Stimulated activated memory B cell treated with anti-CD40 and anti-IgM and Interleukin-4, amounts not matched to agents 10 μg/mL and 1 μg/mL and 100 μg/mL, for 72 hours (primary cell): Measurements from ENCODE around the gene SLC10A7.

Experiments
- ATAC-seq: fragments of 150-1000 bp; cut with Tn5 transposase; 2 replicates; pipeline ENCODE4 v1.10.0; 2021
- H3K27ac Mint-ChIP-seq: one replicate; pipeline ENCODE4 v1.8.0; 2022; ENCODE audit warnings: mild to moderate bottlenecking, mixed read lengths
- H3K27me3 Mint-ChIP-seq: one replicate; pipeline ENCODE4 v1.8.0; 2022; ENCODE audit warnings: mixed read lengths
- H3K36me3 Mint-ChIP-seq: one replicate; pipeline ENCODE4 v1.8.0; 2022; ENCODE audit warnings: mixed read lengths
- H3K4me1 Mint-ChIP-seq: one replicate; pipeline ENCODE4 v1.8.0; 2022; ENCODE audit warnings: mixed read lengths
- H3K4me3 Mint-ChIP-seq: one replicate; pipeline ENCODE4 v1.8.0; 2022; ENCODE audit warnings: mild to moderate bottlenecking, moderate library complexity, mixed read lengths
- H3K9me3 Mint-ChIP-seq: one replicate; pipeline ENCODE4 v1.8.0; 2022; ENCODE audit warnings: mixed read lengths

SLC10A7 gene

DNA sequence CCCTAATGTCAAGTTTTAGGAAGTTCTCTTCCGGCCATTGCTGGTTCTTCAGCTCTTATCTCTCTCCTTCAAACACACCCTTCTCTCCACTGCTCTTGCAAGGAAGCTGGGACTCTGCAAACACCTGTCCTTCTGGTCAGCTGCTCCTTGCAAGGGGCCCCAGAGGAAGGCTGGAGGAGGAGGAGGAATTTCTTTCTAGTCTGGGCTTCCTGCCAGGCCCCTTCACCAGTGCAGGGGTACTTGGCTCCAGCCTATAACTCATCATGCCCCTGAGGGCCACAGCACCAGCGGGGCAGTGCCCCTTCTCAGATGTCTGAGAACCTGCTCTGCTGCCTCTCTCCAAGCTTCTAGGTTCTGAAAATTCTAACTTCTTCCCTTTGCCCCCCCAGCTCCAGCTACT, 260.7 kb downstream of the SLC10A7 start:
- no peaks in the 10 kb centered on the region for H3K27me3 Mint-ChIP-seq
- H3K9me3 Mint-ChIP-seq: no peaks in the 10 kb centered on the region
- peaks cover 45% of the 10 kb centered on the region for H3K36me3 Mint-ChIP-seq
- no peaks in the 10 kb centered on the region for H3K4me1 Mint-ChIP-seq
- no peak overlapping the region for H3K27ac Mint-ChIP-seq
- H3K4me3 Mint-ChIP-seq: no peak overlapping the region
- ATAC-seq: no peak

DNA sequence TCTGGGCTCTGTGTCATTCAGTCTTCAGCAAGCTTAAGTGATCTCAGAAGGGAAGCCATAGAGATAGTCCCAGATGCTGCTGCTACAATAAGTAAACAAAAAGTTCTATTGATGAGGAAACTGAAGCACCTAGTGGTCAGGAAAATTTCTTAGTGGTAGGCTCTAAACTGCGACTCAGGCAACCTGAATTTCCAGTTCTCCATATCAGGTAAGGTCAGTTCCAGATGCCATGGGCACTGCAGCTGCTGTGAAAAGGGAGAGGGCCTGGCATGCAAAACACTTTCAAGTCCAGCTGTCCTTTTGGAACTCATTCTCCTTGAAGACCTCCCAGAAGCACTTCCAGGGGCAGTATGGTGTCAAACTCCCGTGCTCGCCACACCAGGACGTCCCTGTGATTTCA, 261.2 kb downstream of the SLC10A7 start:
- Mint-ChIP-seq H3K36me3 (peaks cover 44% of the 10 kb centered on the region), H3K27ac (no peak overlapping the region), H3K4me3 (no peak overlapping the region), H3K4me1 (no peaks in the 10 kb centered on the region), H3K27me3 (no peaks in the 10 kb centered on the region), H3K9me3 (no peaks in the 10 kb centered on the region)
- ATAC-seq: no peak

- Mint-ChIP-seq H3K4me1 (no peaks in the 10 kb centered on the region), H3K4me3 (no peak overlapping the region), H3K27ac (no peak overlapping the region), H3K9me3 (no peaks in the 10 kb centered on the region), H3K27me3 (no peaks in the 10 kb centered on the region), H3K36me3 (peaks cover 30% of the 10 kb centered on the region)
- no peak for ATAC-seq
Observed at GRCh38 chr4:146257511-146257910, 264.2 kb downstream of the SLC10A7 start.

GRCh38 chr4:146256328-146256727, 265.4 kb downstream of the SLC10A7 start:
- no peaks in the 10 kb centered on the region for H3K9me3 Mint-ChIP-seq
- ATAC-seq: no peak
- H3K4me1 Mint-ChIP-seq: no peaks in the 10 kb centered on the region
- H3K4me3 Mint-ChIP-seq: no peak overlapping the region
- H3K36me3 Mint-ChIP-seq: peaks cover 25% of the 10 kb centered on the region
- no peaks in the 10 kb centered on the region for H3K27me3 Mint-ChIP-seq
- H3K27ac Mint-ChIP-seq: no peak overlapping the region

- H3K4me3 Mint-ChIP-seq: no peak overlapping the region
- no peaks in the 10 kb centered on the region for H3K27me3 Mint-ChIP-seq
- no peak overlapping the region for H3K27ac Mint-ChIP-seq
- no peaks in the 10 kb centered on the region for H3K4me1 Mint-ChIP-seq
- H3K36me3 Mint-ChIP-seq: peaks cover 21% of the 10 kb centered on the region
- ATAC-seq: no peak
- H3K9me3 Mint-ChIP-seq: no peaks in the 10 kb centered on the region
Observed at GRCh38 chr4:146255874-146256273, 265.9 kb downstream of the SLC10A7 start.

- H3K9me3 Mint-ChIP-seq: no peaks in the 10 kb centered on the region
- ATAC-seq: no peak
- H3K4me1 Mint-ChIP-seq: no peaks in the 10 kb centered on the region
- H3K36me3 Mint-ChIP-seq: peaks cover 20% of the 10 kb centered on the region
- no peak overlapping the region for H3K4me3 Mint-ChIP-seq
- no peaks in the 10 kb centered on the region for H3K27me3 Mint-ChIP-seq
- H3K27ac Mint-ChIP-seq: no peak overlapping the region
Observed at GRCh38 chr4:146255463-146255862, 266.3 kb downstream of the SLC10A7 start.

- no peak for ATAC-seq
- H3K27ac Mint-ChIP-seq: no peak overlapping the region
- H3K4me3 Mint-ChIP-seq: no peak overlapping the region
- H3K9me3 Mint-ChIP-seq: no peaks in the 10 kb centered on the region
- H3K27me3 Mint-ChIP-seq: no peaks in the 10 kb centered on the region
- H3K4me1 Mint-ChIP-seq: no peaks in the 10 kb centered on the region
- peaks cover 11% of the 10 kb centered on the region for H3K36me3 Mint-ChIP-seq
Observed at GRCh38 chr4:146252969-146253611, 268.6 kb downstream of the SLC10A7 start.

- H3K9me3 Mint-ChIP-seq: no peaks in the 10 kb centered on the region
- ATAC-seq: no peak
- no peaks in the 10 kb centered on the region for H3K27me3 Mint-ChIP-seq
- no peak overlapping the region for H3K27ac Mint-ChIP-seq
- H3K36me3 Mint-ChIP-seq: peaks cover 6% of the 10 kb centered on the region
- peaks cover 16% of the 10 kb centered on the region for H3K4me1 Mint-ChIP-seq
- no peak overlapping the region for H3K4me3 Mint-ChIP-seq
Observed at GRCh38 chr4:146247356-146247755, 274.4 kb downstream of the SLC10A7 start.

DNA sequence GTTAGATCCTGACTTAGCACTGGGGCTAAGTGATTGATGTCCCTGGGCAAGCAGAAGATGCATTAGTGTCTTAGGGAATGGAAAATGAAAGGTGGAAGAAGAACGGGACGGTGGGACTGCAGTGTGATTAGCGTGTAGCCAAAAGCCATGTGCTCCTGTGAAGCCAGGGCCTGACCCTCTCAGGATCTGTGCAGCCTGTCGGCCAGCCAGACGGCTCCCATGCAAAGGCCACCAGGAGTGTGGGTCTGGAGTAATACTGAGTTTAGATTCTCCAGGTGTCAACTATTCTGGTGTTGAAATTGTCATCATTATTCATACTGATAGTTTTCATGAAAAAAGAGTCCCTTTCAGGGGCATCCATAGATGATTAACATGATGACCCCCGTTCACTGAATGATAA, 275.4 kb downstream of the SLC10A7 start:
- Mint-ChIP-seq H3K36me3 (no peaks in the 10 kb centered on the region), H3K4me1 (peaks cover 21% of the 10 kb centered on the region), H3K27me3 (no peaks in the 10 kb centered on the region), H3K9me3 (no peaks in the 10 kb centered on the region), H3K4me3 (no peak overlapping the region), H3K27ac (no peak overlapping the region)
- no peak for ATAC-seq

DNA sequence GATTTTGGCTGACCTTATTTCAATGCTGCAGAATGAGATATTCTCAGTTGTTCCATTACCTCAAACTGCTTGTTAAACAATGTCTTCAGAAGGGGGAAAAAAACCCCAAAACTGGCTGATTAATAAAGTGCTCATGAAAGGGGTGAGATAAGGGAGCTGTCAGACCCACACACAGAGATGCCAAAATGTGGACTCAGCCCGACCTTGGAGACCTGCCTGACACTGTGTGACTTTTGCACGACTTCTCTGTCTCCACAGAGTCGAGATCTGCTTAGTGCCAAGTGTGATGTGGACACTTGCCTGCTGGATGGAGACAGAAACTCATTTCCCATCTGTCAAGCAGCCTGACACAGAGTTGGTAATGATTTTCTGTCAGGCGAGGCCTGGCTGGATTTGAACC, 275.9 kb downstream of the SLC10A7 start:
- no peaks in the 10 kb centered on the region for H3K9me3 Mint-ChIP-seq
- no peak for ATAC-seq
- no peak overlapping the region for H3K4me3 Mint-ChIP-seq
- no peak overlapping the region for H3K27ac Mint-ChIP-seq
- no peaks in the 10 kb centered on the region for H3K36me3 Mint-ChIP-seq
- H3K4me1 Mint-ChIP-seq: peaks cover 21% of the 10 kb centered on the region
- H3K27me3 Mint-ChIP-seq: no peaks in the 10 kb centered on the region

DNA sequence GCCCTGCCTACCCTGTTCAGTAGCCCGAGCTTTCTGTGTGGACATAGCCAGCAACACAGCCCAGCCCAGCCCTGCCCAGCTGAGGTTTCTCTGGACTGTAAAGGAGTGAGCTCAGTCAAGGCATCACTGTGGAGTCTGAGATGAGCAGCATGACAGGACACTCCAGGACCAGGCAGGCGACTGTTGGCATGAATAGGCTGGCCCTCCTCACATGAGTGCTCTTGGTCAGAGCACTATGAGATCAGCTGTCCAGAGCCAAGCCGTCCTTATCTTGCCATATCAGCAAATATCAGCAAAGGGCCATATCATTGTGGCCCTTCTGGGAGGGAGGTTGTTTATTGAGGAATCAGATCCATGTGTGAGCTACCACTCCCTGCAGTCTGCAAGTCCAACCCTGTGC, 276.5 kb downstream of the SLC10A7 start:
- no peaks in the 10 kb centered on the region for H3K9me3 Mint-ChIP-seq
- no peaks in the 10 kb centered on the region for H3K36me3 Mint-ChIP-seq
- peaks cover 21% of the 10 kb centered on the region for H3K4me1 Mint-ChIP-seq
- no peak overlapping the region for H3K27ac Mint-ChIP-seq
- H3K4me3 Mint-ChIP-seq: no peak overlapping the region
- no peaks in the 10 kb centered on the region for H3K27me3 Mint-ChIP-seq
- no peak for ATAC-seq

DNA sequence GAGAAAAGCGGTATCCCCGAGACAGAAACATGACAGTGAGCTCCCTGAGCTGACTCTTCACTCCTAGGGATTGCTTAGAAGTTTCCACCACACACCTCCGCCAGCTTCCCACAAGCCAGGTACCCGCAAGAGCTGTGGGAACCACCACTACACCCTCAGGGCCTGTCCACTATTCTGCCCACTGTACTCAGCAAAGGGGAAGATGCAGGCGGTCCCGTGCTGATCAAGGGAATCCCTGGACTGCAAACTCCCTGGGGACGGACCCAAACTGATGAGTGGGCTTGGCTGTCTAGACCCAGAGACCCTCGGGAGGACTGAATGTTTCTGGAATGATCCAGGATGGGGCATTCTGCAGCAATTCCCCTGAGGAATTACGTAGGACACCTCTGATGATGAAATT, 277.2 kb downstream of the SLC10A7 start:
- Mint-ChIP-seq H3K27ac (no peak overlapping the region), H3K4me3 (no peak overlapping the region), H3K36me3 (no peaks in the 10 kb centered on the region), H3K4me1 (peaks cover 21% of the 10 kb centered on the region), H3K27me3 (no peaks in the 10 kb centered on the region), H3K9me3 (no peaks in the 10 kb centered on the region)
- no peak for ATAC-seq

- ATAC-seq: no peak
- Mint-ChIP-seq H3K27ac (peak overlapping the region; percentile 45), H3K27me3 (no peaks in the 10 kb centered on the region), H3K4me3 (no peak overlapping the region), H3K9me3 (no peaks in the 10 kb centered on the region), H3K36me3 (no peaks in the 10 kb centered on the region), H3K4me1 (peaks cover 21% of the 10 kb centered on the region)
Observed at GRCh38 chr4:146243883-146244277, 277.9 kb downstream of the SLC10A7 start.

GRCh38 chr4:146243141-146243882, 278.4 kb downstream of the SLC10A7 start:
- H3K36me3 Mint-ChIP-seq: no peaks in the 10 kb centered on the region
- ATAC-seq: peak; percentile 84
- no peaks in the 10 kb centered on the region for H3K9me3 Mint-ChIP-seq
- peaks cover 21% of the 10 kb centered on the region for H3K4me1 Mint-ChIP-seq
- H3K27ac Mint-ChIP-seq: peak overlapping the region; percentile 45
- no peaks in the 10 kb centered on the region for H3K27me3 Mint-ChIP-seq
- H3K4me3 Mint-ChIP-seq: peak overlapping the region; percentile 15

GRCh38 chr4:146238107-146238506, 283.6 kb downstream of the SLC10A7 start:
- H3K9me3 Mint-ChIP-seq: no peaks in the 10 kb centered on the region
- H3K4me3 Mint-ChIP-seq: no peak overlapping the region
- H3K4me1 Mint-ChIP-seq: peaks cover 9% of the 10 kb centered on the region
- H3K27ac Mint-ChIP-seq: no peak overlapping the region
- ATAC-seq: no peak
- no peaks in the 10 kb centered on the region for H3K27me3 Mint-ChIP-seq
- H3K36me3 Mint-ChIP-seq: no peaks in the 10 kb centered on the region

DNA sequence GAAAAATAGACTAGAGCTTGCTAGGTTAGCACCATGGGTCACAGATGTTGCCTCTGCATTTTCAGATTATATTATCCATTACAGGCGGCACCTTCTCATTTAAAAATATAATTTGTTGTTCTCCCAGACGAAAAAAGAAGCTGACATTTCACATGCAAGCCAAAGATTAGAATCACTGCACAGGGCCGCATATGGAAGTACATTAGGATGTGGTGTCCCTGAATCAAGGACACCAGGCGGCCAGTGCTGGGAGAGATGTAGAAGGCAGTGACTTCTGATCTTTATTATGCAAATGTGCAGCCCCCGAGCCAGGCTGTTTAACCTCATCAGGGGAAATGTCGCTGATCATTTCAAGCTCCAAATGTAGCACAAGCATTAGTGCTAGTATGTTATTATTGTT, 284.6 kb downstream of the SLC10A7 start:
- no peaks in the 10 kb centered on the region for H3K27me3 Mint-ChIP-seq
- no peak overlapping the region for H3K4me3 Mint-ChIP-seq
- H3K36me3 Mint-ChIP-seq: no peaks in the 10 kb centered on the region
- peaks cover 6% of the 10 kb centered on the region for H3K4me1 Mint-ChIP-seq
- no peaks in the 10 kb centered on the region for H3K9me3 Mint-ChIP-seq
- no peak for ATAC-seq
- H3K27ac Mint-ChIP-seq: no peak overlapping the region
